Thymus (tissue), 11 donors: ENCODE data around the gene ATP10D. TPM values are rescaled to one million over a fixed set of nuclear protein-coding genes. Genes with fewer than 3 reads are reported as not detected.
A peak's percentile ranks its signal among the peaks of the same experiment; 100 is the strongest.

Source experiments
- DNase-seq, 9 donors: peaks; one replicate each; pipeline ENCODE4 v3.0.0-alpha.2; 2013; ENCODE audit warnings: low spot score in 9 of 9, low read depth in 6 of 9, missing footprints in 1 of 9
- H3K27ac ChIP-seq, 2 donors: one replicate each; pipeline ENCODE4 v1.5.1; 2013; ENCODE audit warnings: control low read depth in 1 of 2, low read depth in 1 of 2, low read length in 1 of 2, mild to moderate bottlenecking in 1 of 2, moderate library complexity in 1 of 2
- H3K27me3 ChIP-seq, 2 donors: one replicate each; pipeline ENCODE4 v1.5.1; 2013; ENCODE audit warnings: low read length in 1 of 2; ENCODE audit not compliant: control insufficient read depth in 2 of 2, insufficient read depth in 1 of 2
- H3K36me3 ChIP-seq, 2 donors: one replicate each; pipeline ENCODE4 v1.5.1; 2013; ENCODE audit warnings: low read length in 1 of 2, mild to moderate bottlenecking in 1 of 2, moderate library complexity in 1 of 2; ENCODE audit not compliant: control insufficient read depth in 2 of 2, insufficient read depth in 2 of 2
- H3K4me1 ChIP-seq, 2 donors: one replicate each; pipeline ENCODE4 v1.5.1; 2013; ENCODE audit warnings: low read length in 2 of 2; ENCODE audit not compliant: control insufficient read depth in 2 of 2, insufficient read depth in 2 of 2
- H3K4me3 ChIP-seq, 2 donors: one replicate each; pipeline ENCODE4 v1.5.1; 2013; ENCODE audit warnings: low read length in 2 of 2, control low read depth in 1 of 2, mild to moderate bottlenecking in 1 of 2
- H3K9me3 ChIP-seq, 2 donors: one replicate each; pipeline ENCODE4 v1.5.1; 2013; ENCODE audit warnings: low read length in 1 of 2, mild to moderate bottlenecking in 1 of 2; ENCODE audit not compliant: control insufficient read depth in 2 of 2, insufficient read depth in 1 of 2
- WGBS: extraction: QIAGEN DNeasy Blood & Tissue Kit; methylation state at CpG from one replicate; pipeline ENCODE4 v1.1.7; 2013; 5-methylcytosine and 5-hydroxymethylcytosine counted together
- polyA plus RNA-seq: library from polyadenylated mRNA; stranded (reverse); fragments of 200-250 nt; gene quantifications from one replicate; pipeline ENCODE4 v1.2.3, GENCODE V29; 2013
- total RNA-seq: library from RNA; stranded (reverse); fragments of 120-200 nt; gene quantifications from one replicate; pipeline ENCODE4 v1.2.4, GENCODE V29; 2013
- donor health status: healthy.

ATP10D gene
- total and polyA plus RNA-seq, 2 donors, result 7.2 to 8.4 TPM

DNA sequence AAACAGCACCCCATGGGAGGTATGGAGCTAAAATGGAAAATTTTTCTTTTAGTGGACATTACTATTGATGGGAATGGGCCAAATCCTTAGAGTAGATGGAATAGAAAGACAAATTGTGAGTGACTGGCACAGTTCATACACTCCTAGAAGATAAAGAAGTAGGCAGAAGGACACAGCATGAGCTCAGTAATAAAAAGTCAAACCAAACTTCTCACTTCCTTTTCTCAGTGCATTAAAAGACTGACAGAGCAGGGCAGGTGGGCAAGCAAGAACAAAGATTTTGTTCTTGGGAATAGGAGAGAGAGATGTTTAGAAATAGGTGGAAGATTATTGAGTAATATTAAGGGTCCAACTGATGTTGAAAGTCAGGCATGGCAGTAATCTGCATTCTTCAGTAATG, 132.5 kb downstream of the ATP10D start:
- H3K27me3 ChIP-seq, result no peaks in the 10 kb centered on the region
- no peaks in the 10 kb centered on the region for H3K36me3 ChIP-seq
- H3K4me3 ChIP-seq, result no peak overlapping the region
- no peaks in the 10 kb centered on the region for H3K4me1 ChIP-seq
- no peaks in the 10 kb centered on the region for H3K9me3 ChIP-seq
- H3K27ac ChIP-seq, result no peak overlapping the region
- no peak for DNase-seq

DNA sequence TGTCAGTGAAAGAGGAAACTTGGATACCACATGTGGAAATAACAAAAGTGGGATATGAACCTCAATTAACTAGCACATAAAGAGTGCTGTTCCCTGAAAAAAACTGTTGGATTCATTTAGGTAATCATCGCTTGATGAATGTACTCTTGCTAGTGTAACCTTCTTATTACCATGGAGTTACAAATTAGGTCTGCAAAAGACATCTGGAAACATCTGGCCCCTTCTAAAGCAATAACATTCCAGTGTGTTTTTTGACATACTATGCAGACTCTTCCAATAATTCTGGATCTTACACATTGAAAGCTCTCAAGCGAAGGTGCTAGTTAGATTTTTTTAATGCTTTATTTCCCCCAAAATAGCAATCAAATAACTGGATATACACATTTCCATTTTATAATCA, 134.6 kb downstream of the ATP10D start:
- no peak for DNase-seq

GRCh38 chr4:47621181-47621580, 136.1 kb downstream of the ATP10D start:
- H3K9me3 ChIP-seq, result no peaks in the 10 kb centered on the region
- DNase-seq, result peak in 1 of 9 donors; percentile 0
- H3K36me3 ChIP-seq, result no peaks in the 10 kb centered on the region
- H3K27me3 ChIP-seq, result no peaks in the 10 kb centered on the region
- H3K4me1 ChIP-seq, result no peaks in the 10 kb centered on the region
- no peak overlapping the region for H3K4me3 ChIP-seq
- H3K27ac ChIP-seq, result no peak overlapping the region
- WGBS, result 48% methylated on average over 1 of the region's 1 CpG

More for the DNA sequence above, 134.6 kb downstream of the ATP10D start:
- H3K27ac ChIP-seq, result no peak overlapping the region
- H3K27me3 ChIP-seq, result no peaks in the 10 kb centered on the region
- H3K9me3 ChIP-seq, result no peaks in the 10 kb centered on the region
- H3K4me3 ChIP-seq, result no peak overlapping the region
- H3K4me1 ChIP-seq, result no peaks in the 10 kb centered on the region
- WGBS, result over 99% methylated on average over 2 of the region's 2 CpGs
- no peaks in the 10 kb centered on the region for H3K36me3 ChIP-seq

- H3K4me1 ChIP-seq, result no peaks in the 10 kb centered on the region
These were observed 139.0 kb downstream of the ATP10D start for GRCh38 chr4:47624031-47624441.

DNA sequence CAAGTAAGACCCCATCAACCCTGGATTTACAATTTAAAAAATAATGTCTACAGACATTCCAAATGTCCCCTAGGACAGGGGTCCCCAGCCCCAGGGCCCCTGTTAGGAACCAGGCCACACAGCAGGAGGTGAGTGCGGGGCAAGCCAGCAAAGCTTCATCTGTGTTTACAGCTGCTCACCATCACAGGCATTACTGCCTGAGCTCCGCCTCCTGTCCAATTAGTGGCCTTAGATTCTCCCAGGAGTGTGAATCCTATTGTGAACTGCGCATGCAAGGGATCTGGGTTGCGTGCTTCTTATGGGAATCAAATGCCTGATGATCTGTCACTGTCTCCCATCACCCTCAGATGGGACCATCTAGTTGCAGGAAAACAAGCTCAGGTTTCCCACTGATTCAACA, 146.1 kb downstream of the ATP10D start:
- Histone ChIP-seq H3K4me1 (no peaks in the 10 kb centered on the region), H3K9me3 (no peaks in the 10 kb centered on the region), H3K36me3 (no peaks in the 10 kb centered on the region), H3K27ac (no peak overlapping the region), H3K4me3 (no peak overlapping the region), H3K27me3 (no peaks in the 10 kb centered on the region)
- WGBS, result 95% methylated on average over 4 of the region's 4 CpGs
- no peak for DNase-seq

More at GRCh38 chr4:47624031-47624441, 139.0 kb downstream of the ATP10D start:
- Histone ChIP-seq H3K9me3 (no peaks in the 10 kb centered on the region), H3K27me3 (no peaks in the 10 kb centered on the region), H3K36me3 (no peaks in the 10 kb centered on the region), H3K4me3 (no peak overlapping the region), H3K27ac (no peak overlapping the region)
- DNase-seq, result no peak

- Histone ChIP-seq H3K9me3 (no peaks in the 10 kb centered on the region), H3K27ac (no peak overlapping the region), H3K27me3 (no peaks in the 10 kb centered on the region), H3K4me1 (no peaks in the 10 kb centered on the region), H3K36me3 (no peaks in the 10 kb centered on the region), H3K4me3 (no peak overlapping the region)
- DNase-seq, result no peak
- 36% methylated on average over 3 of the region's 3 CpGs for WGBS
These were observed 154.5 kb downstream of the ATP10D start for GRCh38 chr4:47639531-47639930.

- Histone ChIP-seq H3K4me1 (no peaks in the 10 kb centered on the region), H3K4me3 (no peak overlapping the region), H3K9me3 (no peaks in the 10 kb centered on the region), H3K27ac (no peak overlapping the region), H3K27me3 (no peaks in the 10 kb centered on the region), H3K36me3 (no peaks in the 10 kb centered on the region)
- no peak for DNase-seq
These were observed 155.8 kb downstream of the ATP10D start for GRCh38 chr4:47640911-47641310.

GRCh38 chr4:47641755-47642154, 156.7 kb downstream of the ATP10D start:
- Histone ChIP-seq H3K9me3 (no peaks in the 10 kb centered on the region), H3K4me1 (no peaks in the 10 kb centered on the region), H3K36me3 (no peaks in the 10 kb centered on the region), H3K4me3 (no peak overlapping the region), H3K27ac (no peak overlapping the region), H3K27me3 (no peaks in the 10 kb centered on the region)
- WGBS, result 97% methylated on average over 1 of the region's 1 CpG
- no peak for DNase-seq

- Histone ChIP-seq H3K27ac (no peak overlapping the region), H3K4me1 (no peaks in the 10 kb centered on the region), H3K4me3 (no peak overlapping the region), H3K36me3 (no peaks in the 10 kb centered on the region), H3K27me3 (no peaks in the 10 kb centered on the region), H3K9me3 (no peaks in the 10 kb centered on the region)
- DNase-seq, result no peak
- 97% methylated on average over 6 of the region's 6 CpGs for WGBS
These were observed 157.2 kb downstream of the ATP10D start for GRCh38 chr4:47642191-47642830.
